Myocyte (in vitro differentiated cells): ENCODE measurements around the gene UBXN10. TPM values are rescaled to one million over a fixed set of nuclear protein-coding genes. Genes with fewer than 3 reads are reported as not detected.

Source experiments
- DNase-seq: peaks from one replicate; pipeline ENCODE4 v3.0.0-alpha.2; 2012; ENCODE audit warnings: low read depth
- total RNA-seq: library from RNA; depleted of rRNA; stranded (reverse); fragments of >200 nt; gene quantifications from 2 replicates; pipeline ENCODE4 v1.2.3, GENCODE V29; 2014

UBXN10 gene
- total RNA-seq, 1 donor from 2014 or later = 0.03 TPM

DNA sequence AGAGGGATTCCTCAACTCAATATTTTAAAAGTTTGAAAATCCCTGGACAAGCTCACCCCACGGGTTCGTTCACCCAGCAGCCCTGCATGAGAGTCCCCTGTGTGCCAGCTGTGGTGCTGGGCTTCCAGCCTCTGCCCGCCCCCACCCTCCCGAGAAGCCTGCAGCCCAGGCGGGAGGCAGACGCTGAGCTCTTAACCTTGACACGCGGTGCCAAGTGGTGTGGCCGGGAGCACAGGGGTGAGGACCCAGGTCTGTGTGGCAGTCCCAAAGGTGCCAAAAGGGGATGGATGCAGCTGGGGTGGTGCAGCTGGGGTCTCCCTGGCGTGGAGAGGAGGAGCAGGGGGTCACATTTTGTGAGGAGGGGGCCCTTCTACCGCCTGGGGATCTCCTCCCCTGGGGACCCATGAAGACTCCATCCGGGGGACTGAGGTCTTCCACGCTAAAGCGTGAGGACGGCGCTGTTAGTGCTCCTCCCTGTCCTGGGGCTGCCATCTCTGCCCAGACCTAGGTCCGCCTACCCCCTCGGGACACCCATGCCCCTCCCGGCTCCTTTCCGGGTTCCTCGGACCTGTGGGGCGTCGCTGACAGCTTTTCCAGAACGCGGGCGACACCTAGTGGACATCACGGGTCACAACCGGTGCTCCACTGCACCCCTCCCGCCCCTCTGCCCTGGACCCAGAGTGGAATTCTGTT is 33.8 kb upstream of the UBXN10 start:
- peak; percentile 71 for DNase-seq

- no peak for DNase-seq
Observed at GRCh38 chr1:20152599-20152930, 33.3 kb upstream of the UBXN10 start.

DNA sequence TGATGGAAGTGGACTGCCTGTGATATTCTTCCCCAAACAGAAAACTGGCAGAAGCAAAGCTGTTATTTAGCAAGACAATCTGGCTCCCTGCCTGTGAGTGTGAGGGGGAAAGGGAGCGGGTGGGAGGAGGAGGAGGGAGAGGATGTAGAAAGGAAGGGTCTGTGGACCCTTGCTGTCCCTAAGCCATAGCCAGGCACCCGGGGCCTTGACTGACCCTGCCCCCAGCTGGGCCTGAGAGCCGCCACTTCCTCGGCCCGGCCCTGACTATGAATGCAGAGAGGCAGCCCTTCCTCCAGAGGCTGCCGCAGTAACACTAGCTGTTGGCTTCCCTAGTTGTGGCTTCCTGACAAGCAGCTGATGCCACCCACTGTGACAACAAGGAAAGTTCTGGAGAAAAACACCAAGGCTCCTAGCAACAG is 32.9 kb upstream of the UBXN10 start:
- DNase-seq = peak; percentile 67

DNA sequence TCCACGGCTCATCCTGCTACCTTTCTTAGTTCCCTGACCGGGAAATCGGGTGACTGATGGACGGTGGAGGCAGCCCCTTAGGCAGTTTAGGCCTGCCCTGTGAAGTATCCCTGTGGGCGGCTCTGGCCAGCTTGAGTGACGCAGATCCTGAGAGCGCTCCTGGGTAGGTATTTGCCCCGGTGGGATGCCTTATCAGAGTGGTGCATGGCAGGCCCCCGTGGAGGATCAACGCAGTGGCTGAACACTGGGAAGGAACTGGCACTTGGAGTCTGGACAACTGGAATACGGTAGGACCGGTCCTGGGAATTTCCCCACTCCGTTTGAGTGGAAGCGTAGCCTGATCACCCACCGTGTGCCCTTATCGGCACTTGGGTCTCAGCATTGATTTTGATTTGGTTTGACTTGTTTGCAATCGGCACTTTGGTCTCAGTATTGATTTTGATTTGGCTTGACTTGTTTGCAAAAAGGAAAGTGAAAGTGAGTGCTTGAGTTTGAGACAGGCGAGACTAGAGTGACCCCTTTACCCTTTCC is 31.5 kb upstream of the UBXN10 start:
- DNase-seq = no peak

DNA sequence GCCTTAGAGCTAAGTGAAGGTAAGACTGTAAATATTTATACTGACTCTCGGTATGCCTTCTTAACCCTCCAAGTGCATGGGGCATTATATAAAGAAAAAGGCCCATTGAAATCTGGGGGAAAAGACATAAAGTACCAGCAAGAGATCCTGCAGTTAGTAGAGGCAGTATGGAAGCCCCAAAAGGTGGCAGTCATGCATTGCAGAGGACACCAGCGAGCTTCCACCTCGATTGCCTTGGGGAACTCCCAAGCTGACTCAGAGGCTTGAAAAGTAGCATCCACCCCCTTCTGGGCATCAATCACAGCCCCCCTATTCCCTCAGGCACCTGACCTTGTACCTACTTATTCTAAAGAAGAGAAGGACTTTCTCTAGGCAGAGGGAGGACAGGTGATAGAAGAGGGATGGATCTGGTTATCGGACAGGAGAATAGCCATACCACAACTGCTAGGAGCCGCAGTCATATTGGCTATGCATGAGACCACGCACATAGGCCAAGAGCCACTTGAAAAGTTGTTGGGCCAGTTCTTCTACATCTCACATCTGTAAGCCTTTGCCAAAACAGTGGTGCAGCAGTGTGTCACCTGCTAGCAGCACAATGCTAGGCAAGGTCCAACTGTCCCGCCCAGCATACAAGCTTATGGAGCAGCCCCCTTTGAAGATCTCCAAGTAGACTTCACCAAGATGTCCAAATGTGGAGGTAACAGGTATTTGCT is 27.4 kb upstream of the UBXN10 start:
- DNase-seq = no peak

GRCh38 chr1:20160034-20160433 is 25.9 kb upstream of the UBXN10 start:
- no peak for DNase-seq

DNA sequence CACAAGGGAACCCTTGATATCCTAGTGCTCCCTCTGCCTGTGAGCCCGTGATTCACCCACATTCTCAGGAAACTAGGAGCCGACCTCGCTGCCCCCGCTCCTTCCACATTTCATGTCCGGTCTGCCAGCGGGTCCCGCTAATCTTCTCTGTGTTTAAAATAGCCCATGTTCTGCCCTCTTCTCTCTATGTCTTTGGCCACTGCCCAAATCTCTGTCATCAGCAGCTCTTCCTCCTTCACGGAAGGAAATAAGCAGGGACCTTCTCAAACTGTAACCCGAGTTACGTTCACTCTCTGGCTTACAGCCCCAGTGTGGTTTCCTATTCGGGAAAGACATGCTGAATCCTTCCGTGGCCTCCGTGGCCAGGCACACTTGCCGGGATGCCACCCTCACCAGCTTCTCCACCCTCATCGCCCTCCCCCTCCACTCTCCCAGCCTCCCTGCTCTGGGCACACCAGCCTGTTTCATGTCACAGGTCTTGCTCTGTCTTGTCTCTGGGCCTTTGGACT is 21.1 kb upstream of the UBXN10 start:
- peak; percentile 37 for DNase-seq

- DNase-seq = no peak
Observed at GRCh38 chr1:20165522-20165951, 20.4 kb upstream of the UBXN10 start.

GRCh38 chr1:20166051-20166450 is 19.8 kb upstream of the UBXN10 start:
- DNase-seq = no peak

- no peak for DNase-seq
Observed at GRCh38 chr1:20167126-20167525, 18.8 kb upstream of the UBXN10 start.

DNA sequence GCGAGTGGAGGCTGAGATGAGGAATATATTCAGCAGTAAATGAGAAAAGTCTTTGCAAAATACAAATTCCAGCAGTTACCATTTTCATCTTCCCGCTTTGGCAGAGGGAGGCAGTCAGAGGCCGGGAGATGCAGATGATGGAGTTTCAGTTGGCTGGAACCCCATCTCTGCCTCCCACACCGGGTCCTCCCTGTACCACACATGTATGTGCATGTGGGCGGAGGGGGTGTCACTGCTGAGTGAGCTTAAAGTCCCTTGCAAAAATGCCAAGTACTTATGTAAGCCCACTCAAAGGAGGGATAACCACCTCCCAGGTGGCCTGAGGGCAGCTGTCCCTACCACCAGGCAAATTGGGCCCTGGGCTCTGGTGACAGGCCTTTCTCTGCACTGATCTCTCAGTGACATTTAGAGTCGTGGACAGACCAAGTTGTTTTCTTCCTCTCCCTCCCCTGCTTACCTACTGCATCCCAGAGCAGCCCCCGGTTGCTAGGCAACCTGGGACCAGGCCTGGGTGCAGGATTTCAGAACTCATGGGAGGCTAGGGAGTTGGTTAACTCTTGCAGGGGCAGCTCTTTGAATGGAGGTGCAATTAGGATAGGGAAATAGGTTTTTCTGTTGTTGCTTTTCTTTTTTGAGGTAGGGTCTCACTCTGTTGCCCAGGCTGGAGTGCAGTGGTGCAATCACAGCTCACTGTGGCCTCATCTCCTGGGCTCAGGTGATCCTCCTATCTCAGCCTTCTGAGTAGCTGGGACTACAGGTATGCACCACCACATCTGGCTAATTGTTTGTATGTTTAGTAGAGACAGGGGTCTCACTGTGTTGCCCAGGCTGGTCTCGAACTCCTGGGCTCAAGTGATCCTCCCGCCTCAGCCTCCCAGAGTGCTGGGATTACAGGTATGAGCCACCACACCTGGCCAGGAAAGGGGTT is 17.1 kb upstream of the UBXN10 start:
- DNase-seq = no peak

- no peak for DNase-seq
Observed at GRCh38 chr1:20169932-20170331, 16.0 kb upstream of the UBXN10 start.

DNA sequence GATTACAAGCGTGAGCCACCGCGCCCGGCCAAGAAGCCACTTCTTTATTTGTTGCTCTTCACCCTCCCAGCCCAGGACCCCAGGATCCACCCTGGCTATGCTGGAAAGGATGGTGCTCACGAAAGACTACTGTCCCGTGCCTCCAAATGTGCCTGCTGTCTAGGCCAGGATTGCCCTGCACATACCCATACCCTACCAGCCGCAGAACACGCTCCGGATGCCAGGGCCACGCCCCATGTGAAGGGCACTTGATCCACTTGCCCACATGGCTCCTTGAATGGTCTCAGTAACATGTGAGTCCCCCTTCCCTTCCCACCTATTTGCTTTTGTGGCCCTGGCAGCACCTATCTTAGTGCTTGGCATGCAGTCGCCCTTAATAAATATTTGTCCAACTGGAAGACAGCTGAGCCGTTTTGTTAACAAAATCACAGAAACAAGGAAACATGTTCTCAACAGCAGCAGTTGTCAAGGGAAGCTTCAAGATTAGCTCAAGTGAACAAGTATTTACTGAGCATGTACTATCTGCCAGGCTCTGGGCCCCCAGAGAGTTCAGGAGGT is 13.8 kb upstream of the UBXN10 start:
- DNase-seq = no peak

- no peak for DNase-seq
Observed at GRCh38 chr1:20174937-20175666, 10.8 kb upstream of the UBXN10 start.

GRCh38 chr1:20178634-20179370 is 7.1 kb upstream of the UBXN10 start:
- no peak for DNase-seq

DNA sequence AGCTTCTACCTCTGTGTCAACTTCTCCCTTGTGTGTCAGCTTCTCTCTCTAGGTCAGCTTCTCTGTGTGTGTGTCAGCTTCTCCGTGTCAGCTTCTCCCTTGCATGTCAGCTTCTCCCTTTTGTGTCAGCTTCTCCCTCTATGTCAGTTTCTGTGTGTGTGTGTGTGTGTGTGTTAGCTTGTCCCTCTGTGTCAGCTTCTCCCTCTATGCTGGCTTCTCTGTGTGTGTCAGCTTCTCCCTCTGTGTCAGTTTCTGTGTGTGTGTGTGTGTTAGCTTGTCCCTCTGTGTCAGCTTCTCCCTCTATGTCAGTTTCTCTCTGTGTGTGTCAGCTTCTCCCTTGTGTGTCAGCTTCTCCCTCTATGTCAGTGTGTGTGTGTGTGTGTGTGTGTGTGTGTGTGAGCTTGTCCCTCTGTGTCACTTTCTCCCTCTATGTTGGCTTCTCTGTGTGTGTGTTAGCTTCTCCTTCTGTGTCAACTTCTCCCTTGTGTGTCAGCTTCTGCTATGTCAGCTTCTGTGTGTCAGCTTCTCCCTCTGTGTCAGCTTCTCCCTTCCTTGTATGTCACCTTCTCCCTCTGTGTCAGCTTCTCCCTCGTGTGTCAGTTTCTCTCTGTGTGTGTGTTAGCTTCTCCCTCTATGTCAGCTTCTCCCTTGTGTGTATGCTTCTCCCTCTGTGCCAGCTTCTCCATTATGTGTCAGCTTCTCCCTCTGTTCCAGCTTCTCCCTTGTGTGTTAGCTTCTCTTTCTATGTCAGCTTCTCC is 6.3 kb upstream of the UBXN10 start:
- DNase-seq = no peak

DNA sequence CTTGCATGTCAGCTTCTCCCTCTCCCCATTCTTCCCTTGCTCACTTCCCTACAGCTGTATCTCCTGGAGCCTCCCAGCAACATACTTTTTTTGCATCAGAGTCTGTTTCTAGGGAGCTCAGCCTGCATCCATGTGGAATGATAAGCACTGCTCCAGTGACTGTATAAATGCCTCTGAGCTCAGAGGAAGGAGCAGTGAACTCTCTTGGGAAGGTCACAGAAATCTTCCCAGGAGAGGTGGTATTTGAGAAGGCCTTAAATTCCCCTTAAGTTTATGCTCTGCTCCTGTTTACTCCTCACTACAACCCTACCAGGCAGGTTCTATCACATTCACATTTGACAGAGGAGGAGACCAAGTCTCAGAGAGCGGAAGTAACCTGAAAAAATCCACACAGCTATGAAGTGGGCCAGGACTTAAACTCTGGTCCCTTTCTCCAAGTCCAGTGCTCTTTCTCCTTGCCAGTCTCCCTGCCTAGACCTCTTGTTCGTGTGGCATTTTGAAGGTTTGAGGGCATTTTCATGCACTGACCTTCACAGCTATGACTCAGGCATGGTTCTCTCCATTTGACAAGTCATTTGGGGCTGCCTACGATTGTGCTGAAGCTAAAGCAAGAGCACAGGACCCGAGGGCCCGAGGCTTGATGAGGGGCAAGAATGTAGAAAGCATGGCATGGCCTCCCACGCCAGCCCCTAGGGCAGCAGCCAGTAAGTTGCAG is 5.6 kb upstream of the UBXN10 start:
- DNase-seq = no peak

DNA sequence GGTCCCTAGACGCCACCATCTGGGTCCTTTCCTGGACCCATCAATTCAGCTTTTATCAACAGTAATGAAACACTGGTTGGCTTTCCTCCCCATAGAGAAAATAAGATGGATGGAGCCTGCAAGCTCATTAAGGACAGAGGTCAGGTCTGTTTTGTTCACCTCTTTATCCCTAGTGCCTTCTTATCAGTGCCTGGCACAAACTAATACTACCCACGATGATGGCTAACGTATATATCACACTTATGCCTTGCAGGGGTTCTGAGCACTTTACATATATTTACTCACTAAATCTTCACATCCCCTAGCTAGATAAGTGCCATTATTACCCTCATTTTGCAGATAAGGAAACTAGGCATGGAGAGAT is 5.1 kb upstream of the UBXN10 start:
- no peak for DNase-seq
